IPS-11a (cell line): Measurements from ENCODE around the gene SRSF5.

Source experiments
- H3K4me3 ChIP-seq: one replicate; pipeline ENCODE4 v1.5.1; 2013; ENCODE audit warnings: low read depth, low read length, control low read depth

Gene SRSF5

DNA sequence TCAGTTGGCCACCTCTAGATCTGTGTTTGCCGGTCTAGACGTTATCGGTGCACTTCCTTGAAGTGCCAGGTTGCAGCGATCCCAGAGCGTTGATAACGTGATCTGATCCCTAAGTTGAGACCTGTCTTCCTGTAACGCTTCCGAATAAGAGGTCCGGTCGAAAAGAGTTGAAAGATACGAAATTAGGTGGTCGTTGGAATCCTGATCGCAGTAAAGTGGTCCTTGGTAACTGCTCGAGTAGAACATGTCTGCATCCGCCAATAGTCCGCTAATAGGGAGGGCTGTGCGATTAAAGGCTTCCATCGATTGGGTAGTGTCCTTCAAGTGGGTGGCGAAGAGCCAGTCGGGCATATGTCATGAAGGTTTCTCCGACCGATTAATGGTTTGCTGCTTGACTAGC is 2.7 kb downstream of the SRSF5 start:
- H3K4me3 ChIP-seq, result no peak overlapping the region

- no peak overlapping the region for H3K4me3 ChIP-seq
These were observed 3.6 kb downstream of the SRSF5 start for GRCh38 chr14:69770559-69770958.

GRCh38 chr14:69771136-69771535 is 4.2 kb downstream of the SRSF5 start:
- H3K4me3 ChIP-seq, result no peak overlapping the region

GRCh38 chr14:69772082-69773017 is 5.4 kb downstream of the SRSF5 start:
- no peak overlapping the region for H3K4me3 ChIP-seq

DNA sequence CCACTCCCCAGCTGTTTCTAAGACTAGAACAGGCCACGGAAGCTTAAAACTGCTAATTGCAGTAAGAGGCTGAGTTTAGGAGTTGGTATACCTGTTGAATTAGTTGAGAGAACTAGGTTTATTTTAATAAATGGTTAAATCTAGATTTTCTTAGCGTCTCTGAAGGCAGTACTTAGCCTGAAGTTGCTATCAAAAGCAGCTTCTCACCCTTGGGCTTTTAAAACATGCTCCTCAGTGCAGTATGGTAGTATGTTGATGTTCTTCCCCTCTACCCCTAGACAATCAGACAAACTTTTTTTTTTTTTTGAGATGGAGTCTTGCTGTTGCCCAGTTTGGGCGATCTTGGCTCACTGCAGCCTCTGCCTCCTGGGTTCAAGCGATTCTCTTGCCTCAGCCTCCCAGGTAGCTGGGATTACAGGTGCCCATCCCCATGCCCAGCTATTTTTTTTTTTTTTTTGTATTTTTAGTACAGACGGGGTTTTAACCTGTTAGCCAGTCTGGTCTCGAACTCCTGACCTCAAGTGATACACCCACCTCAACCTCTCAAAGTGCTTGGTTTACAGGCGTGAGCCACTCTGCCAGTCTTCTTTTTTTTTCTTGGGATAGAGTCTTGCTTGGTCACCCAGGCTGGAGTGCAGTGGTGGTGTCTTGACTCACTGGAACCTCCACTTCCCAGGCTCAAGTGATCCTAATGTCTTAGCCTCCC is 6.8 kb downstream of the SRSF5 start:
- H3K4me3 ChIP-seq, result no peak overlapping the region

- H3K4me3 ChIP-seq, result no peak overlapping the region
These were observed 8.1 kb downstream of the SRSF5 start for GRCh38 chr14:69775012-69775411.

DNA sequence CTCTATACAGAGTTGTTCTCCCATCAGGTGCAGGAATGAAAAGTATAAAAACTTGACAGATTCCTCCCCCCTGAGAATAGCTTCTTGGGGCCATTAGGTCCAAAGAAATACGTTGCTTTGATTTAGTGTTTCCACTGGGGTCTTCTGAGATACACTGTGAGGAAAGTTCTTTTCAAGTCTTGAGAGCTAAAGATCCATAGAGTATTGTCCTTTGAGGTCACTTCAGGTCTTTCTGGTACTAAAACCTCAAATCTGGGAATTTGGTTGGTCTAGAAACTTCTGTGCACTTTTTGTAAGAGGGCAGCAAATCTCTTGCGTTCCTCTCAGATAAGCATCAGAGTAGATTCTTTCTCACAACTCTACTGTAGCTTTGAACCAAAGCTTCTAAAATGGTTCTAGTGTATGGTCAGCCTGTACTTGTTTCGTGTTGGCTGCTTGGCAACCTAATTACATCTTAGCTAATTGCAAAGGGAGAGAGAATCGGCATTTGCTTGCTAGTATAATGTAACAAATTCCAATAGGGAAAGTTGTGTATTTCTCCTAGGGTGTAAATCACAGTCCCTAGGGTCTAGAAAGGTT is 10.0 kb downstream of the SRSF5 start:
- H3K4me3 ChIP-seq, result no peak overlapping the region

DNA sequence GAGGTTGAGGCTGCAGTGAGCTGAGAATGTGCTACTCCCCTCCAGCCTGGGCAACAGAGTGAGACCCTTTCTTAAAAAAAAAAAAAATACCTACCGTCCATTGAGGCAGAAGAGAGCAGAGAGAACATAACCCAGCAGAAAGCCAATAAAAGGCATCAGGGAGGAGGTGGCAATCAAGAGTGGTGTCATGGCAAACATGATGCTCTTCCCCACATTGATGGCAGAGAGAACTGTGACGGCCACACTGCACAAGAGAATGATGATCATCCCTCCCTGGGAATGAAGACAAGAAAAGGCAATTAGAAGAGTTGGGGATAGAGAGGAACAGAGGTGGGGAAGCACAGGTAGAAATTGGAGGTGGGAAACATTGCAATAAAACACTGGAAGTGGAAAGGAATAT is 12.1 kb downstream of the SRSF5 start:
- H3K4me3 ChIP-seq, result no peak overlapping the region

DNA sequence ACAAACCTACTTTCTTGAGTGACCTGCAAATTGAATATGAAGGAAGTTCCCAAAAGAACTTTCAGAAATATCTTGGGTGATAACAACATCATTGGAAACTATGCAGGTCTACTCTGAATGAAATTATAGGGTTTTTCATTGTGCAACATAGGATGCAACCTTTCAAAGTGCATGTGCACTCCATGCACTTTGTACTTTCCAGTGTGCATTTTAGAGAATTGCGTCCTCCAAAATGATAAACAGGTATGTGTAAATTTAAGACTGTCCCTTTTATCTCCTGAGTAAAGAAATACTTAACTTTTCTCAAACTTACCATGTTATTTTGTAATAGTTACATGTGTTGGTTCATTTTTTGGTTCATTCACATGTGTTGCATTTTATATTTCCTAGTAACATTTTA is 13.2 kb downstream of the SRSF5 start:
- H3K4me3 ChIP-seq, result no peak overlapping the region

- H3K4me3 ChIP-seq, result no peak overlapping the region
These were observed 14.0 kb downstream of the SRSF5 start for GRCh38 chr14:69780952-69781351.

DNA sequence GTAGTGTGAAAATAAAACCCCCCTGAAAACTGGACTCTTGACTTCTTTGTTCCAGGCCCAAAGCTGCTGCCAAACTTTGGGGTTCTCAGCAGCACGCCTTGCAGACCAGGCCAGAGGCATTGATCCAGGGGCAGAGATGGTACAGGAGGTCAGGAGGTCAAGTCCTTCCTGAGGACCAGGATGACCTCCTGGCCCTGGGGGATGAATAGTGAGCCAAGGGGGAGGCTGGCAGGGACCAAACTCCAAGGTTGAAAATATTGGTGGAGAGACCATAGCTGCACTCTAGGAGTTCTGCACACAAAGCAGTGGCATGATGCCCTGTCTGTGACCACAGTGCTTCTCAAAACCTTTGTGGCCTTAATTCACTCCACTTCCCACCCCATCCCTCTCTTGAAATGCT is 18.0 kb downstream of the SRSF5 start:
- H3K4me3 ChIP-seq, result no peak overlapping the region

- H3K4me3 ChIP-seq, result no peak overlapping the region
These were observed 19.7 kb downstream of the SRSF5 start for GRCh38 chr14:69786603-69787002.

- no peak overlapping the region for H3K4me3 ChIP-seq
These were observed 22.2 kb downstream of the SRSF5 start for GRCh38 chr14:69789118-69789640.

DNA sequence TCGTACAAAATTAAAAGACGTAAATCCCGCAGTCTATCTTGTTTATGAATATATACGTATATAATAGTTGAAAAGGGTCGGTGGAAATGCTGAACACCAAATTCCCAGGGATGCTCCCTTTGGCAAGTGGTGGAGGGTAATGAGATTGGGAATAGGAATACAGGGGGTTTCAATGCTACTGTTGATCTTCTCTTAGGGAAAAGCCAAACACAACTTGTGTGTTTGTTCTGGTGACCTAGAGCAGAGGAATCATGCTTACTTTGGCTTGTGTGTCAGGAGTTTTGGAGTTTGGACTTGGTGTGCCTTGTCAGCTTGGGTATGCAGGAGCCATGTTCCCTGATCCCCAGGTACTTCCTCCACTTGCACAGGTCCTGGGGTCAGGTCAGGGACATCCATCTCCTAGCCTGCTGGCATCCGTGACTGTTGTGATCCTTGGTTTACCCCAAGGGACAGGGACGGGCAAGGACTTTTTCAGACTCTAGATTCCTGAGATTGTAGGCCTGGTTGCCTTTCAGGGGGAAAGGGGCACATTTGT is 26.0 kb downstream of the SRSF5 start:
- no peak overlapping the region for H3K4me3 ChIP-seq

DNA sequence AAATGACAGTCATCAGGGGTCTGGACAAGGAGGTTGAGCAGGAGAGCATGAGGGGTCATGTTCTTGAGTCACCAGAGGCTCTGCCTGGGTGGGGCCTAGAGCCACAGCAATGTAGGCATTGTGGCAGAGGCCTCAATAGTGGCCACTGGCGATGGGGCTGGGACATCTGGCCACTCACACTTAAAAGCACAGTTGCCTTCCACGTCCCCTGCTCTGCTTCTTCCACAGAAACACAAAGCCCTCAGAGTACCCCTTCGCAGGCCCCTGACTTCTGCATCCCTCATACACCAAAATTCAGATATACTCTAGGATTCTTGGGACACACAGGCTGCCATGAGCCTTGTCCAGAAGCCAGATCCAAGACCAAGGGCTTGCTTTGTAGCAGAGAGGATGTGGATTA is 27.8 kb downstream of the SRSF5 start:
- H3K4me3 ChIP-seq, result no peak overlapping the region

- H3K4me3 ChIP-seq, result no peak overlapping the region
These were observed 28.7 kb downstream of the SRSF5 start for GRCh38 chr14:69795691-69796090.

- H3K4me3 ChIP-seq, result no peak within 1 kb of the TSS
These were observed 30.0 kb downstream of the SRSF5 start, which contains the start of gene SLC10A1 for GRCh38 chr14:69796797-69797500. Gene SLC10A1 (minus strand): TSS chr14:69797241. CDS start chr14:69797155, 86 bp downstream.

GRCh38 chr14:69797573-69798338 is 30.8 kb downstream of the SRSF5 start:
- H3K4me3 ChIP-seq, result no peak overlapping the region

GRCh38 chr14:69798339-69798735 is 31.4 kb downstream of the SRSF5 start:
- H3K4me3 ChIP-seq, result no peak overlapping the region

GRCh38 chr14:69803753-69804152 is 36.8 kb downstream of the SRSF5 start:
- no peak overlapping the region for H3K4me3 ChIP-seq
